Gastrocnemius medialis (tissue), 4 donors: ENCODE results near the gene PTPRN2.

Experiments
- POLR2A ChIP-seq, 2 donors: fragments of 450-650 bp; IDR thresholded peaks; one replicate each; pipeline ENCODE4 v1.6.1; 2017; ENCODE audit warnings: antibody characterized with exemption in 2 of 2, mild to moderate bottlenecking in 2 of 2, moderate library complexity in 2 of 2
- TF ChIP-seq, protein P1 (sequence below), 5 experiments: fragments of 450-650 bp in 3 of 5; fragments of 200-600 bp in 2 of 5; sonication (generic) in 2 of 5; IDR thresholded peaks in 4 of 5; conservative IDR thresholded peaks in 1 of 5; 1 replicate in 4 of 5; 2 replicates in 1 of 5; pipeline ENCODE4 v1.5.1; 2016 to 2019; ENCODE audit warnings: antibody characterized with exemption in 5 of 5, mild to moderate bottlenecking in 3 of 5, moderate library complexity in 3 of 5

DNA sequence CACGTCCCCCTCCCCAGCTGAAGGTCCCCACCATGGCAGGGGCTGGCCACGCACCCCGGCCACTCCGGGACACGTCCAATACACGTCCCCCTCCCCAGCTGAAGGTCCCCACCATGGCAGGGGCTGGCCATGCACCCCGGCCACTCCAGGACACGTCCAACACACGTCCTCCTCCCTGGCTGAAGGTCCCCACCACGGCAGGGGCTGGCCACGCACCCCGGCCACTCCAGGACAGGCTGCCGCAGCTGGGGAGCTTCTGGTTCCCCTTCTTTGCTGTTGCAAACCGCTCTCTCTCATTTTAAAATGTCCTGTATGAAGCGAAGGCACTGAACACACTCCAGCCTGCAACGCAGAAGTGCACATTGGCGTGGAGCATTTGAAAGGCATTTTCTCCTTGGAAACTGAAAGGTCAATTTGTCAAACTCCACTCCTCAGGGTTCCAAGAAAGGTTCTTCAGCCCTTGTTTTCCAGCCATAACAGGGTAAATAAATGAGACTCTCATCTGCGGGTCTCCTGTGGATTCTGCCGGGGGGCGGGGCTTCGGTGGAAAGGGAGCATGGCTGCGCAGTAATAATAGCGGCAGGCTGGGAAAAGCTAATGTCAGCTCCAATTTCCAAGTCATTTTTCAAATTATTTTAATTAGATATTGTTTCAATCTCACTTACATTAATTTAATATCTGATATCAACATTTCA lies 670.5 kb downstream of the PTPRN2 start:
- TF ChIP-seq, protein P1, sequence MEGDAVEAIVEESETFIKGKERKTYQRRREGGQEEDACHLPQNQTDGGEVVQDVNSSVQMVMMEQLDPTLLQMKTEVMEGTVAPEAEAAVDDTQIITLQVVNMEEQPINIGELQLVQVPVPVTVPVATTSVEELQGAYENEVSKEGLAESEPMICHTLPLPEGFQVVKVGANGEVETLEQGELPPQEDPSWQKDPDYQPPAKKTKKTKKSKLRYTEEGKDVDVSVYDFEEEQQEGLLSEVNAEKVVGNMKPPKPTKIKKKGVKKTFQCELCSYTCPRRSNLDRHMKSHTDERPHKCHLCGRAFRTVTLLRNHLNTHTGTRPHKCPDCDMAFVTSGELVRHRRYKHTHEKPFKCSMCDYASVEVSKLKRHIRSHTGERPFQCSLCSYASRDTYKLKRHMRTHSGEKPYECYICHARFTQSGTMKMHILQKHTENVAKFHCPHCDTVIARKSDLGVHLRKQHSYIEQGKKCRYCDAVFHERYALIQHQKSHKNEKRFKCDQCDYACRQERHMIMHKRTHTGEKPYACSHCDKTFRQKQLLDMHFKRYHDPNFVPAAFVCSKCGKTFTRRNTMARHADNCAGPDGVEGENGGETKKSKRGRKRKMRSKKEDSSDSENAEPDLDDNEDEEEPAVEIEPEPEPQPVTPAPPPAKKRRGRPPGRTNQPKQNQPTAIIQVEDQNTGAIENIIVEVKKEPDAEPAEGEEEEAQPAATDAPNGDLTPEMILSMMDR (IDR thresholded peaks at IDR 0.05 in 4 of 5, conservative IDR thresholded peaks at IDR 0.05 in 1 of 5) = no peak
- no peak for TF ChIP-seq POLR2A (IDR thresholded peaks at IDR 0.05)
